ENCODE measurements around the gene ACSL3. TPM values are rescaled to one million over a fixed set of nuclear protein-coding genes. Genes with fewer than 3 reads are reported as not detected.

The ACSL3 gene
- total RNA-seq, 1 donor from 2014 or later, result 66.9 TPM

- no peaks in the 10 kb centered on the region for H3K36me3 Mint-ChIP-seq (ENCODE audit: insufficient read depth)
- no peaks in the 10 kb centered on the region for H3K9me3 Mint-ChIP-seq (ENCODE audit: low read depth)
- no peaks in the 10 kb centered on the region for H3K4me1 Mint-ChIP-seq (ENCODE audit: low read depth)
- DNase-seq (ENCODE audit: low spot score, unreplicated experiment), result no peak
- no peak overlapping the region for H3K4me3 Mint-ChIP-seq (ENCODE audit: low read depth)
- TF ChIP-seq CTCF (IDR thresholded peaks at IDR 0.05; ENCODE audit: unreplicated experiment), result no peak
- no peaks in the 10 kb centered on the region for H3K27me3 Mint-ChIP-seq
- H3K27ac Mint-ChIP-seq, result no peak overlapping the region
Observed at GRCh38 chr2:222825031-222825430, 35.8 kb upstream of the ACSL3 start.

GRCh38 chr2:222827417-222827816 is 33.4 kb upstream of the ACSL3 start:
- no peaks in the 10 kb centered on the region for H3K4me1 Mint-ChIP-seq (ENCODE audit: low read depth)
- H3K4me3 Mint-ChIP-seq (ENCODE audit: low read depth), result no peak overlapping the region
- H3K9me3 Mint-ChIP-seq (ENCODE audit: low read depth), result no peaks in the 10 kb centered on the region
- no peaks in the 10 kb centered on the region for H3K27me3 Mint-ChIP-seq
- no peak overlapping the region for H3K27ac Mint-ChIP-seq
- no peaks in the 10 kb centered on the region for H3K36me3 Mint-ChIP-seq (ENCODE audit: insufficient read depth)
- TF ChIP-seq CTCF (IDR thresholded peaks at IDR 0.05; ENCODE audit: unreplicated experiment), result no peak
- DNase-seq (ENCODE audit: low spot score, unreplicated experiment), result no peak

- Mint-ChIP-seq H3K27me3 (no peaks in the 10 kb centered on the region), H3K4me3 (ENCODE audit: low read depth) (no peak overlapping the region), H3K4me1 (ENCODE audit: low read depth) (no peaks in the 10 kb centered on the region), H3K9me3 (ENCODE audit: low read depth) (no peaks in the 10 kb centered on the region), H3K27ac (no peak overlapping the region), H3K36me3 (ENCODE audit: insufficient read depth) (no peaks in the 10 kb centered on the region)
- no peak for DNase-seq (ENCODE audit: low spot score, unreplicated experiment)
- no peak for TF ChIP-seq CTCF (IDR thresholded peaks at IDR 0.05; ENCODE audit: unreplicated experiment)
Observed at GRCh38 chr2:222828572-222828971, 32.3 kb upstream of the ACSL3 start.

GRCh38 chr2:222830164-222830563 is 30.7 kb upstream of the ACSL3 start:
- Mint-ChIP-seq H3K27ac (no peak overlapping the region), H3K27me3 (no peaks in the 10 kb centered on the region), H3K9me3 (ENCODE audit: low read depth) (no peaks in the 10 kb centered on the region), H3K4me3 (ENCODE audit: low read depth) (no peak overlapping the region), H3K36me3 (ENCODE audit: insufficient read depth) (no peaks in the 10 kb centered on the region), H3K4me1 (ENCODE audit: low read depth) (no peaks in the 10 kb centered on the region)
- no peak for TF ChIP-seq CTCF (IDR thresholded peaks at IDR 0.05; ENCODE audit: unreplicated experiment)
- no peak for DNase-seq (ENCODE audit: low spot score, unreplicated experiment)

GRCh38 chr2:222833410-222833809 is 27.4 kb upstream of the ACSL3 start:
- no peak for TF ChIP-seq CTCF (IDR thresholded peaks at IDR 0.05; ENCODE audit: unreplicated experiment)
- Mint-ChIP-seq H3K36me3 (ENCODE audit: insufficient read depth) (no peaks in the 10 kb centered on the region), H3K27ac (no peak overlapping the region), H3K4me3 (ENCODE audit: low read depth) (no peak overlapping the region), H3K4me1 (ENCODE audit: low read depth) (peaks cover 10% of the 10 kb centered on the region), H3K9me3 (ENCODE audit: low read depth) (peaks cover 6% of the 10 kb centered on the region), H3K27me3 (peaks cover 3% of the 10 kb centered on the region)
- DNase-seq (ENCODE audit: low spot score, unreplicated experiment), result no peak

Data from progenitor cell of endocrine pancreas (in vitro differentiated cells).